ENCODE data around the gene DLEC1. TPM values are rescaled to one million over a fixed set of nuclear protein-coding genes. Genes with fewer than 3 reads are reported as not detected.

DLEC1 gene
- total and polyA plus RNA-seq, 4 experiments from 2014 or later = 0.49 to 15.1 (median 7.3) TPM

- H3K4me1 Mint-ChIP-seq = peaks cover 2 to 9% (median 6%) of the 10 kb centered on the region in 4 donors
- Histone ChIP-seq H3K4me1 (ENCODE audit: insufficient read depth, low read length) (no peaks in the 10 kb centered on the region), H3K27me3 (ENCODE audit: insufficient read depth, low read length) (no peaks in the 10 kb centered on the region), H3K27ac (ENCODE audit: low read depth, low read length) (no peak overlapping the region), H3K4me3 (ENCODE audit: low read length in 2 of 2) (no peak overlapping the region), H3K9me3 (ENCODE audit: control insufficient read depth in 1 of 2, low read length in 2 of 2) (no peaks in the 10 kb centered on the region), H3K36me3 (ENCODE audit: insufficient read depth, low read length) (no peaks in the 10 kb centered on the region)
- POLR2A ChIA-PET (ENCODE audit: partially characterized antibody) = no interaction called here
- no peaks in the 10 kb centered on the region for H3K27me3 Mint-ChIP-seq
- H3K27ac Mint-ChIP-seq = no peak overlapping the region
- CTCF ChIA-PET (ENCODE audit: partially characterized antibody) = no interaction called here
- DNase-seq = no peak
- intact Hi-C loops (cut with micrococcal nuclease) = no loop called here
- H3K9me3 Mint-ChIP-seq = no peaks in the 10 kb centered on the region
- peaks cover 3 to 7% of the 10 kb centered on the region in 2 donors for H3K36me3 Mint-ChIP-seq
- no peak overlapping the region for H3K4me3 Mint-ChIP-seq
These were observed 75.3 kb downstream of the DLEC1 start for GRCh38 chr3:38114052-38114874.

GRCh38 chr3:38114875-38115644 lies 76.1 kb downstream of the DLEC1 start:
- H3K9me3 Mint-ChIP-seq = no peaks in the 10 kb centered on the region
- intact Hi-C loops (cut with micrococcal nuclease) = no loop called here
- no peak for DNase-seq
- Histone ChIP-seq H3K36me3 (ENCODE audit: insufficient read depth, low read length) (no peaks in the 10 kb centered on the region), H3K27ac (ENCODE audit: low read depth, low read length) (no peak overlapping the region), H3K9me3 (ENCODE audit: control insufficient read depth in 1 of 2, low read length in 2 of 2) (no peaks in the 10 kb centered on the region), H3K4me1 (ENCODE audit: insufficient read depth, low read length) (no peaks in the 10 kb centered on the region), H3K27me3 (ENCODE audit: insufficient read depth, low read length) (no peaks in the 10 kb centered on the region), H3K4me3 (ENCODE audit: low read length in 2 of 2) (no peak overlapping the region)
- H3K36me3 Mint-ChIP-seq = peaks cover 5 to 6% of the 10 kb centered on the region in 2 donors
- H3K4me1 Mint-ChIP-seq = peaks cover 2 to 9% (median 6%) of the 10 kb centered on the region in 4 donors
- ChIA-PET CTCF (ENCODE audit: partially characterized antibody) (interaction anchor here (0.6 to 1.8 kb wide), 4 partner anchors 14 to 140 kb away, joined by 3 to 4 read pairs (median 3); no protein-coding TSS in a partner anchor), POLR2A (ENCODE audit: partially characterized antibody) (interaction anchor here (0.9 kb wide), 1 partner anchor 22 kb away, joined by 3 read pairs; the partner anchor contains the start of gene ACAA1)
- no peaks in the 10 kb centered on the region for H3K27me3 Mint-ChIP-seq
- H3K27ac Mint-ChIP-seq = peak overlapping the region in 4 of 7 donors; percentile 30 to 86 (median 44)
- no peak overlapping the region for H3K4me3 Mint-ChIP-seq

GRCh38 chr3:38115645-38116427 lies 76.8 kb downstream of the DLEC1 start:
- H3K27me3 ChIP-seq (ENCODE audit: insufficient read depth, low read length) = no peaks in the 10 kb centered on the region
- peaks cover under 1% of the 10 kb centered on the region for H3K36me3 ChIP-seq (ENCODE audit: insufficient read depth, low read length)
- no peaks in the 10 kb centered on the region for H3K9me3 ChIP-seq (ENCODE audit: control insufficient read depth in 1 of 2, low read length in 2 of 2)
- H3K27me3 Mint-ChIP-seq = no peaks in the 10 kb centered on the region
- intact Hi-C loops (cut with micrococcal nuclease) = no loop called here
- no peaks in the 10 kb centered on the region for H3K9me3 Mint-ChIP-seq
- H3K4me1 Mint-ChIP-seq = peaks cover 2 to 14% (median 6%) of the 10 kb centered on the region in 4 donors
- no peaks in the 10 kb centered on the region for H3K4me1 ChIP-seq (ENCODE audit: insufficient read depth, low read length)
- no peak overlapping the region for H3K27ac ChIP-seq (ENCODE audit: low read depth, low read length)
- H3K36me3 Mint-ChIP-seq = peaks cover 0 to 12% of the 10 kb centered on the region in 2 donors
- H3K27ac Mint-ChIP-seq = peak overlapping the region in 4 of 7 donors; percentile 11 to 46 (median 34)
- POLR2A ChIA-PET (ENCODE audit: partially characterized antibody) = interaction anchor here (0.9 kb wide), 1 partner anchor 21 kb away, joined by 3 read pairs; the partner anchor contains the start of gene ACAA1
- H3K4me3 ChIP-seq (ENCODE audit: low read length in 2 of 2) = no peak overlapping the region
- no peak for DNase-seq
- CTCF ChIA-PET (ENCODE audit: partially characterized antibody) = interaction anchor here (0.6 to 4.1 kb wide), 9 partner anchors 13 to 364 kb away, joined by 3 to 38 read pairs (median 3); partner anchors contain the start of genes OXSR1 and XYLB
- no peak overlapping the region for H3K4me3 Mint-ChIP-seq

- intact Hi-C loops (cut with micrococcal nuclease) = no loop called here
- Histone ChIP-seq H3K27ac (ENCODE audit: low read depth, low read length) (no peak overlapping the region), H3K4me1 (ENCODE audit: insufficient read depth, low read length) (no peaks in the 10 kb centered on the region), H3K27me3 (ENCODE audit: insufficient read depth, low read length) (no peaks in the 10 kb centered on the region), H3K9me3 (ENCODE audit: control insufficient read depth in 1 of 2, low read length in 2 of 2) (no peaks in the 10 kb centered on the region), H3K4me3 (ENCODE audit: low read length in 2 of 2) (no peak overlapping the region), H3K36me3 (ENCODE audit: insufficient read depth, low read length) (peaks cover 8% of the 10 kb centered on the region)
- peaks cover 2 to 15% (median 6%) of the 10 kb centered on the region in 4 donors for H3K4me1 Mint-ChIP-seq
- no peak overlapping the region for H3K27ac Mint-ChIP-seq
- DNase-seq = no peak
- POLR2A ChIA-PET (ENCODE audit: partially characterized antibody) = no interaction called here
- H3K4me3 Mint-ChIP-seq = no peak overlapping the region
- H3K9me3 Mint-ChIP-seq = no peaks in the 10 kb centered on the region
- CTCF ChIA-PET (ENCODE audit: partially characterized antibody) = interaction anchor here (0.6 to 4.1 kb wide), 19 partner anchors 10 to 364 kb away, joined by 3 to 38 read pairs (median 4); partner anchors contain the start of genes OXSR1 and XYLB
- H3K36me3 Mint-ChIP-seq = peaks cover 0 to 16% of the 10 kb centered on the region in 2 donors
- H3K27me3 Mint-ChIP-seq = no peaks in the 10 kb centered on the region
These were observed 77.6 kb downstream of the DLEC1 start for GRCh38 chr3:38116471-38117162.

- Histone ChIP-seq H3K9me3 (ENCODE audit: control insufficient read depth in 1 of 2, low read length in 2 of 2) (no peaks in the 10 kb centered on the region), H3K27ac (ENCODE audit: low read depth, low read length) (no peak overlapping the region), H3K4me1 (ENCODE audit: insufficient read depth, low read length) (no peaks in the 10 kb centered on the region), H3K4me3 (ENCODE audit: low read length in 2 of 2) (no peak overlapping the region), H3K27me3 (ENCODE audit: insufficient read depth, low read length) (no peaks in the 10 kb centered on the region), H3K36me3 (ENCODE audit: insufficient read depth, low read length) (peaks cover 14% of the 10 kb centered on the region)
- Mint-ChIP-seq H3K4me1 (peaks cover 2 to 15% (median 6%) of the 10 kb centered on the region in 4 donors), H3K27me3 (no peaks in the 10 kb centered on the region), H3K36me3 (peaks cover 0 to 23% of the 10 kb centered on the region in 2 donors), H3K4me3 (no peak overlapping the region), H3K9me3 (no peaks in the 10 kb centered on the region), H3K27ac (no peak overlapping the region)
- intact Hi-C loops (cut with micrococcal nuclease) = no loop called here
- ChIA-PET POLR2A (ENCODE audit: partially characterized antibody) (interaction anchor here (1.5 kb wide), 1 partner anchor 48 kb away, joined by 9 read pairs; the partner anchor contains the start of gene OXSR1), CTCF (ENCODE audit: partially characterized antibody) (interaction anchor here (0.6 to 4.1 kb wide), 20 partner anchors 10 to 363 kb away, joined by 3 to 38 read pairs (median 4); partner anchors contain the start of genes OXSR1 and XYLB)
- DNase-seq = no peak
These were observed 78.2 kb downstream of the DLEC1 start for GRCh38 chr3:38117163-38117716.

Data from CD4-positive, alpha-beta memory T cell (primary cell).